ENCODE results near the gene ZAR1L. TPM values are rescaled to one million over a fixed set of nuclear protein-coding genes. Genes with fewer than 3 reads are reported as not detected.
A peak's percentile ranks its signal among the peaks of the same experiment; 100 is the strongest.

The ZAR1L gene
- total RNA-seq, 1 donor = not detected

DNA sequence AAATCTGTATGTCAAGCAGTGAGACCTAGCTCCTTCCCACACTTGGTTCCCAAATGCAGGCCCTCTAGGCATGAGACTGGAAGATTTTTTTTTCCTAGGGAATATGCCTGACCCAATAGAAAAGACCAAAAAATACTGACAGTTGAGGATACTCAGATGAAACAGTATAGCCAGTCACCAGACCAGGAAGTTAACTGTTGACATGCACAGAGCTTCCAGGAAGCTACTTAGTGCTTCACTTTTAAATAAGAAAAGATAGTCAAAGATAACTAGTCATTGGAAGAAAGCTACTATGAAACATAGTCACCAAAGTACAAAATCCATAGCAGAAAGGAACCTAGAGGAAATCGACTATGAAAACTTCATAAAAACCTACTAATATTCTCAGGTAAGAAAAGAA, 32.5 kb upstream of the ZAR1L start:
- no peak for DNase-seq (ENCODE audit: insufficient read length, low spot score, missing footprints)

DNA sequence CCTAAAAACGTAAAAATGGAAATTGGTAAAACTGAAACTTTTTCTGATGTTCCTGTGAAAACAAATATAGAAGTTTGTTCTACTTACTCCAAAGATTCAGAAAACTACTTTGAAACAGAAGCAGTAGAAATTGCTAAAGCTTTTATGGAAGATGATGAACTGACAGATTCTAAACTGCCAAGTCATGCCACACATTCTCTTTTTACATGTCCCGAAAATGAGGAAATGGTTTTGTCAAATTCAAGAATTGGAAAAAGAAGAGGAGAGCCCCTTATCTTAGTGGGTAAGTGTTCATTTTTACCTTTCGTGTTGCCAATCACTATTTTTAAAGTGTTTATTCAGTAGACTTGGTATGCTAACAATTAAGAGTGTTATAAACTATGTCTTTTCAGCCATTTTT, 25.8 kb upstream of the ZAR1L start:
- Histone ChIP-seq H3K36me3 (ENCODE audit: insufficient read depth, low read length) (peaks cover 11% of the 10 kb centered on the region), H3K79me2 (ENCODE audit: insufficient read depth, low read length) (no peaks in the 10 kb centered on the region), H3K9me3 (ENCODE audit: low read depth, low read length) (no peaks in the 10 kb centered on the region), H3K4me2 (ENCODE audit: insufficient read depth, low read length) (no peak overlapping the region), H3K27me3 (ENCODE audit: insufficient read depth, low read length) (no peaks in the 10 kb centered on the region), H2AFZ (ENCODE audit: low read length) (peak overlapping the region; percentile 61), H3K4me1 (ENCODE audit: insufficient read depth, low read length) (no peaks in the 10 kb centered on the region), H3K4me3 (ENCODE audit: insufficient read depth, low read length) (no peak overlapping the region), H4K20me1 (ENCODE audit: insufficient read depth, low read length) (no peaks in the 10 kb centered on the region), H3K27ac (ENCODE audit: low read depth, low read length) (no peak overlapping the region)
- no peak for DNase-seq (ENCODE audit: insufficient read length, low spot score, missing footprints)
- TF ChIP-seq, protein P1, sequence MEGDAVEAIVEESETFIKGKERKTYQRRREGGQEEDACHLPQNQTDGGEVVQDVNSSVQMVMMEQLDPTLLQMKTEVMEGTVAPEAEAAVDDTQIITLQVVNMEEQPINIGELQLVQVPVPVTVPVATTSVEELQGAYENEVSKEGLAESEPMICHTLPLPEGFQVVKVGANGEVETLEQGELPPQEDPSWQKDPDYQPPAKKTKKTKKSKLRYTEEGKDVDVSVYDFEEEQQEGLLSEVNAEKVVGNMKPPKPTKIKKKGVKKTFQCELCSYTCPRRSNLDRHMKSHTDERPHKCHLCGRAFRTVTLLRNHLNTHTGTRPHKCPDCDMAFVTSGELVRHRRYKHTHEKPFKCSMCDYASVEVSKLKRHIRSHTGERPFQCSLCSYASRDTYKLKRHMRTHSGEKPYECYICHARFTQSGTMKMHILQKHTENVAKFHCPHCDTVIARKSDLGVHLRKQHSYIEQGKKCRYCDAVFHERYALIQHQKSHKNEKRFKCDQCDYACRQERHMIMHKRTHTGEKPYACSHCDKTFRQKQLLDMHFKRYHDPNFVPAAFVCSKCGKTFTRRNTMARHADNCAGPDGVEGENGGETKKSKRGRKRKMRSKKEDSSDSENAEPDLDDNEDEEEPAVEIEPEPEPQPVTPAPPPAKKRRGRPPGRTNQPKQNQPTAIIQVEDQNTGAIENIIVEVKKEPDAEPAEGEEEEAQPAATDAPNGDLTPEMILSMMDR (IDR thresholded peaks at IDR 0.05; ENCODE audit: extremely low read depth, low read depth, low read length) = no peak

More for the DNA sequence above, 32.5 kb upstream of the ZAR1L start:
- Histone ChIP-seq H2AFZ (ENCODE audit: low read length) (peak overlapping the region; percentile 10), H3K9me3 (ENCODE audit: low read depth, low read length) (no peaks in the 10 kb centered on the region), H3K4me1 (ENCODE audit: insufficient read depth, low read length) (no peaks in the 10 kb centered on the region), H4K20me1 (ENCODE audit: insufficient read depth, low read length) (no peaks in the 10 kb centered on the region), H3K27ac (ENCODE audit: low read depth, low read length) (no peak overlapping the region), H3K79me2 (ENCODE audit: insufficient read depth, low read length) (no peaks in the 10 kb centered on the region), H3K4me3 (ENCODE audit: insufficient read depth, low read length) (no peak overlapping the region), H3K27me3 (ENCODE audit: insufficient read depth, low read length) (no peaks in the 10 kb centered on the region), H3K36me3 (ENCODE audit: insufficient read depth, low read length) (peaks cover 5% of the 10 kb centered on the region), H3K4me2 (ENCODE audit: insufficient read depth, low read length) (no peak overlapping the region)
- TF ChIP-seq, protein P1 (IDR thresholded peaks at IDR 0.05; ENCODE audit: extremely low read depth, low read depth, low read length) = no peak

DNA sequence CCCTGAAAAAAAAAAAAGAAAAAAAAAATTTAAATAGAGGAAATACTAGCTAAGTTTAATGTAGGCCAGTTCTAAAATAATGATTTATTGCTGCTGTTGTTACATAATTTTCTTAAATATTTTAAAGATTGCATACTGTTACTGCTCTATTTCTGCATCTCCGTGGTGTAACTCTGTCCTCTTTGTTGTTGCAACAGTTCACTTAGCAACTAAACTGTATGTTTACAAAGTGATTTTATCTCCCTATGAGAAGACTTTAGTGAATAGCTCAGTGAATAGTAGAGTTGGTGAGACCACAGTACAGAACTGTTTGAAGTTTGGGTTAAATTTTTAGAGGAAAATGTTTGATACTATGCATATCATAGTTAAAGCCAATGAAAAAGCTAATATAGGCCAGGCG, 19.5 kb upstream of the ZAR1L start:
- Histone ChIP-seq H3K4me1 (ENCODE audit: insufficient read depth, low read length) (peaks cover 4% of the 10 kb centered on the region), H3K27me3 (ENCODE audit: insufficient read depth, low read length) (no peaks in the 10 kb centered on the region), H3K27ac (ENCODE audit: low read depth, low read length) (no peak overlapping the region), H3K4me3 (ENCODE audit: insufficient read depth, low read length) (no peak overlapping the region), H2AFZ (ENCODE audit: low read length) (no peak overlapping the region), H3K4me2 (ENCODE audit: insufficient read depth, low read length) (no peak overlapping the region), H3K79me2 (ENCODE audit: insufficient read depth, low read length) (no peaks in the 10 kb centered on the region), H3K9me3 (ENCODE audit: low read depth, low read length) (no peaks in the 10 kb centered on the region), H3K36me3 (ENCODE audit: insufficient read depth, low read length) (peaks cover 17% of the 10 kb centered on the region), H4K20me1 (ENCODE audit: insufficient read depth, low read length) (no peaks in the 10 kb centered on the region)
- TF ChIP-seq, protein P1 (IDR thresholded peaks at IDR 0.05; ENCODE audit: extremely low read depth, low read depth, low read length) = no peak
- no peak for DNase-seq (ENCODE audit: insufficient read length, low spot score, missing footprints)

DNA sequence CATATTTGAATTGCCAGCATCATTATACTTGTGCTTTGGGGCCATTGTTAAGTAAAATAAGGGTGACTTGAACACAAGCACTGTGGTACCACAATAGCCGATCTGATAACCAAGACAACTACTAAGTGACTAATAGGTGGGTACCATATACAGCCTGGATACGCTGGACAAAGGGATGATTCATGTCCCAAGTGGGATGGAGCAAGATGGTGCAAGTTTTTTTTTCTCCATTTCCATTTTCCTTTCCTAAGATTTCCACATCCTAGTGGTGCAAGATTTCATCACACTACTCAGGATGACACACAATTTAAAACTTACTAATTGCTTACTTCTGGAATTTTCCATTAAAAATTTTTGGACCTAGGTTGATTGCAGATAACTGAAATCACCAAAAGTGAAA, 15.3 kb upstream of the ZAR1L start:
- no peak overlapping the region for H2AFZ ChIP-seq (ENCODE audit: low read length)
- H3K9me3 ChIP-seq (ENCODE audit: low read depth, low read length) = no peaks in the 10 kb centered on the region
- H3K4me1 ChIP-seq (ENCODE audit: insufficient read depth, low read length) = peaks cover 4% of the 10 kb centered on the region
- H4K20me1 ChIP-seq (ENCODE audit: insufficient read depth, low read length) = no peaks in the 10 kb centered on the region
- peak overlapping the region; percentile 30 for H3K4me2 ChIP-seq (ENCODE audit: insufficient read depth, low read length)
- peak overlapping the region; percentile 60 for H3K27ac ChIP-seq (ENCODE audit: low read depth, low read length)
- H3K4me3 ChIP-seq (ENCODE audit: insufficient read depth, low read length) = no peak overlapping the region
- TF ChIP-seq, protein P1 (IDR thresholded peaks at IDR 0.05; ENCODE audit: extremely low read depth, low read depth, low read length) = no peak
- DNase-seq (ENCODE audit: insufficient read length, low spot score, missing footprints) = no peak
- no peaks in the 10 kb centered on the region for H3K79me2 ChIP-seq (ENCODE audit: insufficient read depth, low read length)
- H3K36me3 ChIP-seq (ENCODE audit: insufficient read depth, low read length) = peaks cover 4% of the 10 kb centered on the region
- no peaks in the 10 kb centered on the region for H3K27me3 ChIP-seq (ENCODE audit: insufficient read depth, low read length)
